ENCODE data around the gene KRTAP22-2.

The KRTAP22-2 gene

DNA sequence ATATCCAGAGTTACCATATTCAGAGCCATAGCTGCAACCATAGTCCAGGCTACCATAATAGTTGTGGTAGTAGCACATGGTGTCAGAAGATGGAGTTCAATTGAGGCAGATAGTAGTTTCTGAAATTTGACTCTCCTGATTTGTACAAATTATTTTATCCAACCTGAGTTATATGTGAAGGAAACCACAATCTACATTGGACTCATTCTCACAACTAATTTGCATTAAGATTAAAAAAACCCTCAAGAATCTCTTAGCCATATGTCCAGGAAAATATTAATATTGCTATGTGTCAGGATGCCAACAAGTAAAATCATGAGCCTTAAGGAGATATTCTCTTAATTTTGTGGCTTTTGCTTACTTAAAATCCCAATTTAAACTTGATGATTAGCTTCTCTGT lies at the start of gene KRTAP22-2:
TSS of gene KRTAP22-2 (minus strand) at position 101 of the 400 bp plus-strand sequence.
- no peak within 1 kb of the TSS for H3K4me3 ChIP-seq (ENCODE audit: low read depth, low read length)
- TF ChIP-seq, protein P1, sequence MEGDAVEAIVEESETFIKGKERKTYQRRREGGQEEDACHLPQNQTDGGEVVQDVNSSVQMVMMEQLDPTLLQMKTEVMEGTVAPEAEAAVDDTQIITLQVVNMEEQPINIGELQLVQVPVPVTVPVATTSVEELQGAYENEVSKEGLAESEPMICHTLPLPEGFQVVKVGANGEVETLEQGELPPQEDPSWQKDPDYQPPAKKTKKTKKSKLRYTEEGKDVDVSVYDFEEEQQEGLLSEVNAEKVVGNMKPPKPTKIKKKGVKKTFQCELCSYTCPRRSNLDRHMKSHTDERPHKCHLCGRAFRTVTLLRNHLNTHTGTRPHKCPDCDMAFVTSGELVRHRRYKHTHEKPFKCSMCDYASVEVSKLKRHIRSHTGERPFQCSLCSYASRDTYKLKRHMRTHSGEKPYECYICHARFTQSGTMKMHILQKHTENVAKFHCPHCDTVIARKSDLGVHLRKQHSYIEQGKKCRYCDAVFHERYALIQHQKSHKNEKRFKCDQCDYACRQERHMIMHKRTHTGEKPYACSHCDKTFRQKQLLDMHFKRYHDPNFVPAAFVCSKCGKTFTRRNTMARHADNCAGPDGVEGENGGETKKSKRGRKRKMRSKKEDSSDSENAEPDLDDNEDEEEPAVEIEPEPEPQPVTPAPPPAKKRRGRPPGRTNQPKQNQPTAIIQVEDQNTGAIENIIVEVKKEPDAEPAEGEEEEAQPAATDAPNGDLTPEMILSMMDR (IDR thresholded peaks at IDR 0.05; ENCODE audit: low read depth, low read length) = no peak

DNA sequence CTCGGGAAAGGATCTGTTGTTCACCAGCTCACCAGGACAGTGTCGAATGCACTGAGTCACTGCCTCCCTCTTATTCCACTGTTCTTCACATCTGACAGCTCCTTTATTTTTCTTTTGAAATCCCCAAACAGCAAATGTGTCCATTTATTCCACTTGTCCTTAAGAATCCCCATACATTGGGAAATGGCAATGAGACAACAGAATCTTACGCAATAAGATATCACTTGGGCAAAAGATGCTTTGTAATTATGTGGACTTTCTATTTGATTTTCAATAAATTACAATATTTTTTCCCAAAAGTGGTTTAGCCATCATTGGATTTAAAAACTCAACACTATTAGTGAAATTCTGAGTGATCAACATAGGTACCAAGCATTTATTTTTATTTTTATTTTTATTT lies 48.5 kb upstream of the KRTAP22-2 start:
- H3K4me3 ChIP-seq (ENCODE audit: low read depth, low read length) = no peak overlapping the region

DNA sequence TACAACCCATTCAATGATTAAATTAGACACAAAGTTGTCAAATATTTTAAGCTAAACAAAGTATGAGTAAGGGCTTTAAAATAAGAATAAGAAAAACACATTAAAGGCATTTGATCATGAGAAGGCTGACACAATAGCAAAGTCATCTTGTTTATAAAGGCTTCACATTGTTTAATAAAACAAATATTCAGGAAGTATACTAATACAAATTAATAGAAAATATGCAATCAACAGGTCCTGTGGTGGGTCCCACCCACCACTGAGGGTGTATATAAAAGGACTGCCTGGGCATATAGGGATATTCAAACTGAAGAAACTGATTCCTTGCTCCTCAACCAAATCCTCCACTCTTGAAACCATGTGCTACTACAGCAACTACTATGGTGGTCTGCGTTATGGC lies 44.7 kb upstream of the KRTAP22-2 start, which contains the start of gene KRTAP20-2:
TSS of gene KRTAP20-2 (plus strand) at position 301 of the 400 bp plus-strand sequence. CDS start at position 359, 58 bp downstream.
- H3K4me3 ChIP-seq (ENCODE audit: low read depth, low read length) = no peak within 1 kb of the TSS
- TF ChIP-seq, protein P1 (IDR thresholded peaks at IDR 0.05; ENCODE audit: low read depth, low read length) = no peak

More for the DNA sequence above, 48.5 kb upstream of the KRTAP22-2 start:
- TF ChIP-seq, protein P1 (IDR thresholded peaks at IDR 0.05; ENCODE audit: low read depth, low read length) = no peak

DNA sequence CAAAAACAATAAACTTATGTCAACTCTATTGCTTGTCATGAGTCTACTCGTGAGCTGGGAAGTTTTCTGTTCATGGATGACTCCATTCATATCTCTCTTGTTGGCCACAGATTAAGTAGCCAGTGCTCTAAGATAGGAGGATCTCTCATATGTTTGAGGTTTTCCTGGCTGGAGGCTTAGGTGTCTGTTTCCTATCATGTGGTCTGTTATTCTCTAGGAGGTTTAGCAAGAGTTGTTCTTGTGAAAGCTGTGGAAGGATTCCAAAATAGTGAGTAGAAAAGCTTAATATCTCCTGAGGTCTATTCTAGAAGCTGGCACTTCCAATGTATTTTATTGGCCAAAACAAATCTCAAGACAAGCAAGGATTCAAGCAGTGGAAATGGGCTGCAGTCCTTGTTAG lies 39.0 kb upstream of the KRTAP22-2 start:
- TF ChIP-seq, protein P1 (IDR thresholded peaks at IDR 0.05; ENCODE audit: low read depth, low read length) = no peak
- no peak overlapping the region for H3K4me3 ChIP-seq (ENCODE audit: low read depth, low read length)

DNA sequence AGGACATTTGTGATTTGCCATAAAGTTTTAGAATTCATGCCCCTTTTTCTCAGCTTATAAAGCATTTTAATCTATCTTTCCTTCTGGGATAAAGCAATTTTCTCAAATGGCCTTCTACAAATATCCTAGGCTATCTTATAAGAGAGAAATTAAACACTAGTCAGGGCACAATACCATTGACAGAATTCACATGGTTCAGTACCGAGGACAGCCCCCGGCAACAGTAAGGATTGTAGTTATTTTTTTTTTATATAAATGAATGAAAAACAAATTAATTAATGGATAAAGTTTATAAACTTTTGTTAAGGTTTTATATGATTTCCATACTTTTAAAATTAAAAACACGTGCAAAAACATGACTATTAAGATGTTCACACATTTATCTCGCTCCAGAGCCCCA lies 37.9 kb upstream of the KRTAP22-2 start:
- TF ChIP-seq, protein P1 (IDR thresholded peaks at IDR 0.05; ENCODE audit: low read depth, low read length) = no peak

DNA sequence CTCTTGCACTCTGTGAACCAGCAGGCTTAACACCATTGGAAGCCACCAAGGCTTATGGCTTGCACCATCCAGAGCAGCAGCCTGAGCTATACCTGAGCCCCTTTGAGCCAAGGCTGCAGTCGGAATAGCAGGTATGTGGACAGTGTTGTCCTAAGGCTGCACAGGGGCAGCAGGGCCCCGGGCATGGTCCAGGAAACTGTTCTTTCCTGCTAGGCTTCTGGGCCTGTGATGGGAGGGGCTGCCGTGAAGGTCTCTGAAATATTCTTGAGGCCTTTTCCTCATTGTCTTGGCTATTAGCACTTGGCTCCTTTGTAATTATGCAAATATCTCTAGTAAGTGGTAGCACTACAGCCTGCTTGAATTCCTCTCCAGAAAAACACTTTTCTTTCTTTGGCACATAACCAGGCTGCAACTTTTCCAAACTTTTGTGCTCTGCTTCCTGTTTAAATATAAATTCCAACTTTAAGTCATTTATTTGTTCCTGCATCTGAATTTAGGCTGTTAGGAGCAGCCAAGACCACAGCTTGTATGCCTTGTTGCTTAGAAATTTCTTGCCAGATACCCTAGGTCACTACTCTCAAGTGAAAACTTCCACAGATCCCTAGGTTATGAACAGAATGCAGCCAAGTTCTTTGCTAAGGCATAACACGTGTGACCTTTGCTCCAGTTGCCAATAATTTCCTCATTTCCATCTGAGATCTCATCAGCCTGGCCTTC lies 35.4 kb upstream of the KRTAP22-2 start:
- TF ChIP-seq, protein P1 (IDR thresholded peaks at IDR 0.05; ENCODE audit: low read depth, low read length) = no peak
- no peak overlapping the region for H3K4me3 ChIP-seq (ENCODE audit: low read depth, low read length)

More for the DNA sequence above, 37.9 kb upstream of the KRTAP22-2 start:
- H3K4me3 ChIP-seq (ENCODE audit: low read depth, low read length) = no peak overlapping the region

DNA sequence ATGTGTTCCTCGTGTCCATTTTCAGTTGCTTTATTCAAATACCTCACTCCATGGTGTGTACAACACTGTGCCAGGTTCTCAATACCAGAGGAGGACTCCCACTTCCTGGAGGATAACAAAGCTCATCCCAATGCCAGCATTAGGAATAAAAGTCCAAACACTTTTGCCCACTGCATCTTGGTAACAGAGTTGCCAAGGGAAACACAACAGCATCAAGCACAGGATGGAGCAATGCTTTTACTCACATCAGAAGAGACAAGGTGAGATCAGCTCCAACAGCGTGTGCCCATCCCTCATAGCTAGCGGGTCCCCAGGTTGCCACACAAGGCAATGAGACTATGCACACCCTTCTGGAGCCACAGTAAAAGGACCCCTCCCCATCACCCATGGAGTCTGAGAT lies 33.2 kb upstream of the KRTAP22-2 start:
- TF ChIP-seq, protein P1 (IDR thresholded peaks at IDR 0.05; ENCODE audit: low read depth, low read length) = no peak
- H3K4me3 ChIP-seq (ENCODE audit: low read depth, low read length) = no peak overlapping the region
